HCT116 (cell line): ENCODE measurements around the gene LRRC4C. TPM values are rescaled to one million over a fixed set of nuclear protein-coding genes. Genes with fewer than 3 reads are reported as not detected.

Experiments used
- ATAC-seq: fragments of 200-7000 bp; cut with Tn5 transposase; 2 replicates; pipeline ENCODE4 v1.9.1; 2020; ENCODE audit warnings: mild to moderate bottlenecking, moderate library complexity
- BruUV-seq: library from RNA; stranded (reverse); fragments of 400-500 nt; replicated peaks from 2 replicates; lab custom pipeline; 2021; lab: Mats Ljungman, UMichigan
- CTCF ChIA-PET: fragments of 300-600 bp; sonication (Branson Sonifier 250); formaldehyde crosslinking; loops from one replicate; lab custom pipeline; 2021; ENCODE audit warnings: antibody characterized with exemption; lab: Charles Lee
- POLR2A ChIA-PET: fragments of 300-600, 350-600 bp; sonication (Branson Sonifier 250); formaldehyde crosslinking; loops from one replicate; lab custom pipeline; 2021; ENCODE audit warnings: antibody characterized with exemption; lab: Charles Lee
- RAD21 ChIA-PET, 2 experiments: fragments of 300-600 bp; sonication (Branson Sonifier 250); formaldehyde crosslinking; loops; one replicate each; lab custom pipeline; 2023; ENCODE audit warnings: low total read pairs in 2 of 2; ENCODE audit not compliant: uncharacterized antibody in 2 of 2, unreplicated experiment in 2 of 2, low non-redundant PET in 1 of 2; lab: Charles Lee
- DNase-seq: peaks from one replicate; pipeline ENCODE4 v3.0.0-alpha.2; 2010; ENCODE audit warnings: low read depth, low spot score
- H2AFZ ChIP-seq: fragments of 200-600 bp; shearing (Covaris generic), sonication (generic); 2 replicates; pipeline ENCODE4 v1.6.1; 2017; ENCODE audit warnings: low read depth, mixed run types, mixed read lengths, antibody characterized with exemption, low read length; ENCODE audit not compliant: poor library complexity, severe bottlenecking
- H3K27ac ChIP-seq: 2 replicates; pipeline ENCODE4 v1.5.1; 2012; ENCODE audit warnings: low read depth, low read length
- H3K27me3 ChIP-seq: fragments of 200-600 bp; sonication (generic); 2 replicates; pipeline ENCODE4 v1.6.1; 2016; ENCODE audit warnings: mixed run types, low read length, mixed read lengths; ENCODE audit not compliant: insufficient read depth
- H3K36me3 ChIP-seq, 2 experiments: fragments of 200-500 bp in 1 of 2; fragments of 200-600 bp in 1 of 2; sonication (Bioruptor generic) in 1 of 2; sonication (generic) in 1 of 2; 2 replicates each; pipeline versions ENCODE4 v1.5.1 to v1.6.1; 2014 to 2016; ENCODE audit warnings: low read length in 2 of 2, inconsistent platforms in 1 of 2, mixed read lengths in 1 of 2, mixed run types in 1 of 2; ENCODE audit not compliant: insufficient read depth in 2 of 2, control insufficient read depth in 1 of 2
- H3K4me1 ChIP-seq, 2 experiments: fragments of 200-600 bp in 1 of 2; sonication (generic) in 1 of 2; 2 replicates each; pipeline versions ENCODE4 v1.5.1 to v1.6.1; 2012 to 2017; ENCODE audit warnings: low read length in 2 of 2, inconsistent platforms in 1 of 2, mild to moderate bottlenecking in 1 of 2, mixed read lengths in 1 of 2, mixed run types in 1 of 2, moderate library complexity in 1 of 2; ENCODE audit not compliant: insufficient read depth in 2 of 2, control insufficient read depth in 1 of 2
- H3K4me2 ChIP-seq: fragments of 200-600 bp; sonication (generic); 2 replicates; pipeline ENCODE4 v1.6.1; 2017; ENCODE audit warnings: mixed run types, low read length, mixed read lengths
- H3K4me3 ChIP-seq, 2 experiments: fragments of 200-600 bp in 1 of 2; sonication (generic) in 1 of 2; replicated peaks in 1 of 2; 2 replicates each; pipeline ENCODE4 v1.5.1; 2011 to 2016; ENCODE audit warnings: low read length in 2 of 2, control low read depth in 1 of 2, low read depth in 1 of 2, mild to moderate bottlenecking in 1 of 2, mixed read lengths in 1 of 2, mixed run types in 1 of 2
- H3K79me2 ChIP-seq: fragments of 200-600 bp; sonication (generic); 2 replicates; pipeline ENCODE4 v1.6.1; 2017; ENCODE audit warnings: mild to moderate bottlenecking, mixed run types, low read length, moderate library complexity, mixed read lengths; ENCODE audit not compliant: insufficient read depth
- H3K9ac ChIP-seq: fragments of 200-600 bp; sonication (generic); 2 replicates; pipeline ENCODE4 v1.6.1; 2016; ENCODE audit warnings: low read length, mixed read lengths
- H3K9me2 ChIP-seq: fragments of 200-600 bp; sonication (generic), shearing (Covaris generic); 2 replicates; pipeline ENCODE4 v1.6.1; 2017; ENCODE audit warnings: mixed run types, mild to moderate bottlenecking, moderate library complexity; ENCODE audit not compliant: insufficient read depth
- H3K9me3 ChIP-seq, 2 experiments: fragments of 200-500 bp in 1 of 2; fragments of 200-600 bp in 1 of 2; sonication (Bioruptor generic) in 1 of 2; sonication (generic) in 1 of 2; 2 replicates each; pipeline ENCODE4 v1.6.1; 2014 to 2017; ENCODE audit warnings: low read length in 2 of 2, mixed read lengths in 2 of 2, inconsistent platforms in 1 of 2, low read depth in 1 of 2, mild to moderate bottlenecking in 1 of 2, mixed run types in 1 of 2, moderate library complexity in 1 of 2; ENCODE audit not compliant: control insufficient read depth in 1 of 2, insufficient read depth in 1 of 2
- H4K20me1 ChIP-seq: fragments of 200-600 bp; sonication (generic), shearing (Covaris generic); 2 replicates; pipeline ENCODE4 v1.6.1; 2017; ENCODE audit warnings: mixed run types, mild to moderate bottlenecking, moderate library complexity; ENCODE audit not compliant: insufficient read depth
- CBX3 ChIP-seq: IDR thresholded peaks from 2 replicates; pipeline ENCODE4 v1.6.1; 2012; ENCODE audit warnings: low read depth
- ELF1 ChIP-seq: IDR thresholded peaks from 2 replicates; pipeline ENCODE4 v1.6.1; 2012; ENCODE audit warnings: low read depth, borderline replicate concordance
- EZH2 ChIP-seq: fragments of 200-600 bp; sonication (generic); IDR thresholded peaks from 2 replicates; pipeline ENCODE4 v1.6.1; 2017; ENCODE audit warnings: antibody characterized with exemption, mixed run types
- EZH2phosphoT487 ChIP-seq: fragments of 200-600 bp; IDR thresholded peaks from 2 replicates; pipeline ENCODE4 v1.6.1; 2018; ENCODE audit warnings: antibody characterized with exemption, borderline replicate concordance
- FOSL1 ChIP-seq: IDR thresholded peaks from 2 replicates; pipeline ENCODE4 v1.6.1; 2012; ENCODE audit warnings: low read depth
- JUND ChIP-seq: IDR thresholded peaks from 2 replicates; pipeline ENCODE4 v1.6.1; 2012
- POLR2AphosphoS5 ChIP-seq: IDR thresholded peaks from 2 replicates; pipeline ENCODE4 v1.6.1; 2011; ENCODE audit warnings: mild to moderate bottlenecking, low read depth, low read length, moderate library complexity
- RAD21 ChIP-seq: IDR thresholded peaks from 2 replicates; pipeline ENCODE4 v1.6.1; 2012; ENCODE audit warnings: low read depth, mild to moderate bottlenecking
- SIN3A ChIP-seq: IDR thresholded peaks from 2 replicates; pipeline ENCODE4 v1.6.1; 2012; ENCODE audit warnings: low read depth
- ZFX ChIP-seq: fragments of 450-650 bp; IDR thresholded peaks from 2 replicates; pipeline ENCODE4 v1.6.1; 2017
- ZNF274 ChIP-seq: fragments of 200-500 bp; sonication (Bioruptor generic); IDR thresholded peaks from 2 replicates; pipeline ENCODE4 v1.6.1; 2014; ENCODE audit warnings: mild to moderate bottlenecking, low read depth, low read length, inconsistent platforms
- intact Hi-C: fragments of 100-400 bp; cut with micrococcal nuclease; formaldehyde crosslinking; loops from 2 replicates; pipeline ENCODE4 v1.10.0; 2022
- total RNA-seq: library from RNA; stranded (reverse); gene quantifications from one replicate; pipeline ENCODE4 v1.2.1, GENCODE V29; 2021; ENCODE audit not compliant: unreplicated experiment
- TF ChIP-seq, protein P1 (sequence below), 3 experiments: fragments of 200-600 bp in 1 of 3; sonication (generic) in 1 of 3; IDR thresholded peaks in 2 of 3; conservative IDR thresholded peaks in 1 of 3; 2 replicates each; pipeline ENCODE4 v1.5.1; 2012 to 2017; ENCODE audit warnings: low read depth in 2 of 3, low read length in 2 of 3, antibody characterized with exemption in 1 of 3, borderline replicate concordance in 1 of 3, control low read depth in 1 of 3, mild to moderate bottlenecking in 1 of 3, mixed read lengths in 1 of 3, mixed run types in 1 of 3, moderate library complexity in 1 of 3; ENCODE audit not compliant: insufficient read depth in 1 of 3
- TF ChIP-seq, protein P2 (sequence below): IDR thresholded peaks from 2 replicates; pipeline ENCODE4 v1.6.1; 2012
- TF ChIP-seq, protein P3 (sequence below): IDR thresholded peaks from 2 replicates; pipeline ENCODE4 v1.6.1; 2012

Gene LRRC4C
- total RNA-seq, 1 experiment from 2014 or later: not detected

DNA sequence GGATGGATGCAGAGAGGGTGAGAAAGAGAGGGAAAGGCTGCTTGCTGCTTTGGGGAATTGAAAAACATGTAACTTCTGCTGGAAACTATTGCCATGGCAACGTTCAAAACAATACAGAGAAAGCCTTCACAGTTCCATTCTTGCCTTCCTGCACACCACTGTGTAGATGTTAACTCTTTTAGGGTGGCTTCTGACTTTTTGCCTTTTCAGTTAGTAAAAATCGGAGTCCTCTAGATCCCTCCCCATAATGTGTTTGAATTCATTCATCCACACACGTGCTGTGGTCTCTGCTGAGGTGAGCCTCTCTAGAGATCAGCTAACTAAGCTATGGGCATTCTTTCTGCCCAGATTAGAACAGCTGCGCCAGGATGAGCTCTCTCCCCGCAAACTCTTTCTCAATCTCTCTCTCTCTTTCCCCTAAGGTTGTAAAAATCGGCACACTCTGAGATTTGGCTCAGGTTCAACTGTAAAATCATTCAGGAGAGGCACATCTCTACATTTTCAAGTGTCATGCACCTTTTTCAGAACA, 1178.3 kb downstream of the LRRC4C start (continued):
- TF ChIP-seq RAD21 (no peak), SIN3A (no peak)

GRCh38 chr11:40280159-40281051, 1179.0 kb downstream of the LRRC4C start:
- Histone ChIP-seq H3K79me2 (no peaks in the 10 kb centered on the region), H3K4me2 (no peak overlapping the region), H3K27me3 (no peaks in the 10 kb centered on the region), H4K20me1 (no peaks in the 10 kb centered on the region), H3K9me3 (peaks cover 13 to 21% of the 10 kb centered on the region in 2 experiments; a peak in 2 of 4 replicates), H3K36me3 (no peaks in the 10 kb centered on the region), H3K9me2 (no peaks in the 10 kb centered on the region), H3K4me3 (no peak overlapping the region), H3K27ac (no peak overlapping the region), H2AFZ (no peak overlapping the region), H3K9ac (no peak overlapping the region), H3K4me1 (no peaks in the 10 kb centered on the region)
- TF ChIP-seq RAD21 (no peak), FOSL1 (no peak), EZH2 (no peak), EZH2phosphoT487 (no peak), ZNF274 (no peak), ZFX (no peak), POLR2AphosphoS5 (no peak), CBX3 (no peak), JUND (no peak), ELF1 (no peak)
- TF ChIP-seq, protein P1, sequence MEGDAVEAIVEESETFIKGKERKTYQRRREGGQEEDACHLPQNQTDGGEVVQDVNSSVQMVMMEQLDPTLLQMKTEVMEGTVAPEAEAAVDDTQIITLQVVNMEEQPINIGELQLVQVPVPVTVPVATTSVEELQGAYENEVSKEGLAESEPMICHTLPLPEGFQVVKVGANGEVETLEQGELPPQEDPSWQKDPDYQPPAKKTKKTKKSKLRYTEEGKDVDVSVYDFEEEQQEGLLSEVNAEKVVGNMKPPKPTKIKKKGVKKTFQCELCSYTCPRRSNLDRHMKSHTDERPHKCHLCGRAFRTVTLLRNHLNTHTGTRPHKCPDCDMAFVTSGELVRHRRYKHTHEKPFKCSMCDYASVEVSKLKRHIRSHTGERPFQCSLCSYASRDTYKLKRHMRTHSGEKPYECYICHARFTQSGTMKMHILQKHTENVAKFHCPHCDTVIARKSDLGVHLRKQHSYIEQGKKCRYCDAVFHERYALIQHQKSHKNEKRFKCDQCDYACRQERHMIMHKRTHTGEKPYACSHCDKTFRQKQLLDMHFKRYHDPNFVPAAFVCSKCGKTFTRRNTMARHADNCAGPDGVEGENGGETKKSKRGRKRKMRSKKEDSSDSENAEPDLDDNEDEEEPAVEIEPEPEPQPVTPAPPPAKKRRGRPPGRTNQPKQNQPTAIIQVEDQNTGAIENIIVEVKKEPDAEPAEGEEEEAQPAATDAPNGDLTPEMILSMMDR (IDR thresholded peaks at IDR 0.05 in 2 of 3, conservative IDR thresholded peaks at IDR 0.05 in 1 of 3; ENCODE audit: borderline replicate concordance in 1 of 3, insufficient read depth in 1 of 3, low read depth in 2 of 3, low read length in 2 of 3): no peak
- TF ChIP-seq, protein P2, sequence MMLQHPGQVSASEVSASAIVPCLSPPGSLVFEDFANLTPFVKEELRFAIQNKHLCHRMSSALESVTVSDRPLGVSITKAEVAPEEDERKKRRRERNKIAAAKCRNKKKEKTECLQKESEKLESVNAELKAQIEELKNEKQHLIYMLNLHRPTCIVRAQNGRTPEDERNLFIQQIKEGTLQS: no peak
- TF ChIP-seq, protein P3, sequence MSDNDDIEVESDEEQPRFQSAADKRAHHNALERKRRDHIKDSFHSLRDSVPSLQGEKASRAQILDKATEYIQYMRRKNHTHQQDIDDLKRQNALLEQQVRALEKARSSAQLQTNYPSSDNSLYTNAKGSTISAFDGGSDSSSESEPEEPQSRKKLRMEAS: no peak
- ChIA-PET POLR2A (no interaction called here), CTCF (no interaction called here), RAD21 (no interaction called here)
- intact Hi-C loops: no loop called here
- no TSS peak for BruUV-seq
- ATAC-seq (no peak), DNase-seq (no peak)
